ENCODE results near the gene AP4E1.
"Not testable (repeated sequence)": the region's sequence is repeated elsewhere in the genome, so short reads cannot be mapped to it uniquely, and the experiment has no call there.

The AP4E1 gene

DNA sequence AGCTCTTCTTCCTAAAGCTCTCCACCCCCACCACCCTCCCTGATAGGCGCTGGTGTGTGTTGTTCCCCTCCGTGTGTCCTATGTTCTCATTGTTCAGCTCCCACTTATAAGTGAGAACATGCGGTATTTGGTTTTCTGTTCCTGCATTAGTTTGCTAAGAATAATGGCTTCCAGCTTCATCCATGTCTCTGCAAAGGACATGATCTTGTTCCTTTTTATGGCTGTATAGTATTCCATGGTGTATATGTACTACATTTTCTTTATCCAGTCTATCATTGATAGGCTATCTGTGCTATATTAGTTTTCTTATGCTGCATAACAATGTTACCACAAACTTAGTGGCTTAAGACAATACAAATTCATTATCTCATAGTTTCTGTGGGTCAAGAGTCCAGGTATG is 42.3 kb downstream of the AP4E1 start:
- DNase-seq (ENCODE audit: low spot score), result not testable (repeated sequence)

DNA sequence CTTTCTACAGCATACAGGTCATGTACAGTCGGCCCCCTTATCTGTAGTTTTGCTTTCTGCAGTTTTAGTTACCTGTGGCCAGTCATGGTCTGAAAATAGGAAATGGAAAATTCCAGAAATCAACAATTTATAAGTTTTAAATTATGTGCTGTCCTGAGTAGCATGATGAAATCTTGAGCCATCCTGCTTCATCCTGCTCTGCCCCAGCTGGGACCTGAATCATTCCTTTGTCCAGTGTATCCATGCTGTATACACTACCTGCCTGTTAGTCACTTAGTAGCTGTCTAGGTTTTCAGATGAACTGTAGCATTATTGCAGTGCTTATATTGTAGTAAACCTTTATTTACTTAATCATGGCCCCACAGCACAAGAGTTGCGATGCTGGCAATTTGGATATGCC is 44.8 kb downstream of the AP4E1 start:
- no peak for DNase-seq (ENCODE audit: low spot score)

DNA sequence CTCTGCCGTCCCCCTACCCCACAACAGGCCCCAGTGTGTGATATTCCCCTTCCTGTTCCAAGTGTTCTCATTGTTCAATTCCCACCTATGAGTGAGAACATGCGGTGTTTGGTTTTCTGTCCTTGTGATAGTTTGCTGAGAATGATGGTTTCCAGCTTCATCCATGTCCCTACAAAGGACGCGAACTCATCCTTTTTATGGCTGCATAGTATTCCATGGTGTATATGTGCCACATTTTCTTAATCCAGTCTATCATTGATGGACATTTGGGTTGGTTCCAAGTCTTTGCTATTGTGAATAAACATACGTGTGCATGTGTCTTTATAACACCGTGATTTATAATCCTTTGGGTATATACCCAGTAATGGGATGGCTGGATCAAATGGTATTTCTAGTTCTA is 46.4 kb downstream of the AP4E1 start:
- DNase-seq (ENCODE audit: low spot score), result not testable (repeated sequence)

DNA sequence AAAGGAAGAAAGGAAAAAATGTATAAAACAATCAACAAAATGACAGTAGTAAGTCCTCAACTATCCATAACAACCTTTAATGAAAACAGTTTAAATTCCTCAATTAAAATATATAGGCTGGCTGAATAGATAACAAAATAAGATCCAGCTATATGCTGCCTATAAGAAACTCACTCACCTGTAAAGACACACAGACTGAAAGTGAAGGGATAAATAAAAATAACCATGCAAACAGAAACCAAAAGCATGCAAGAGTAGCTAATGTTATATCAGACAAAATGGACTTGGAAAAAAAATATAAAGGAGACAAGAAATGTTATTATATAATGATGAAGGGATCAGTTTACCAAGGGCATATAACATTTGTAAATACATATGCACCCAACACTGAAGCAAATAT is 51.2 kb downstream of the AP4E1 start:
- DNase-seq (ENCODE audit: low spot score), result no peak

DNA sequence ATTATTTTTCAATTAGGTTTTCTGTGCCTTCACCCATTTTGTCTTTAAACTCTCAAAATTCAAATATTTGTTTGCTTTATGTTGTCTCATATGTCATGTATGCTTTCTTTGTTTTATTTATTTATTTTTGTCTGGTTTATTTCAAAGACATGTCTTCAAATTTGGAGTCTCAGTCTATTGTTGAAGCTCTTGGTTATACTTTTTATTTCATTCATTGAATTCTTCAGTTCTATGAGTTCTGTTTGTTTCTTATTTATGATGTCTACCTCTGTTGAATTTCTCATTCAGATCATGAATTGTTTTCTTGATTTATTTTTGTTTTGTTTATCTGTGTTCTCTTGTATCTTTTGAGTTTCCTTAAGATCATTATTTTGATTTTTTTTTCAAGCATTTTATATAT is 55.6 kb downstream of the AP4E1 start:
- DNase-seq (ENCODE audit: low spot score), result no peak

DNA sequence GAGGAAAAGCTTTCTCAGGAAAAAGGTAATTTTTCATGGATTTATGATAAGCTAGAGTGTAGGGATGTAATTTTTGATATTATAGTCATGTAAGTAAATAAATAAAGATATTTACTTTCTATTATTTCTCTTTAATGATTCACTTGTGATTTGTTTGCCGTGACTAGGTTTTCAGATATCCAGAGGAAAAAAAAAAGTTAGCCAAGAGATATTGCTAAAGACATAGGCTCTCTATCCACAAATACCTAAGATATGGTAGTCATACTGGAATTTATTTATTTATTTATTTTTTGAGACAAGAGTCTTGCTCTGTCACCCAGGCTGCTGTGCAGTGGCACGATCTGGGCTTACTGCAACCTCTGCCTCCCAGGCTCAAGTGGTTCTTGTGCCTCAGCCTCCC is 59.9 kb downstream of the AP4E1 start:
- no peak for DNase-seq (ENCODE audit: low spot score)

DNA sequence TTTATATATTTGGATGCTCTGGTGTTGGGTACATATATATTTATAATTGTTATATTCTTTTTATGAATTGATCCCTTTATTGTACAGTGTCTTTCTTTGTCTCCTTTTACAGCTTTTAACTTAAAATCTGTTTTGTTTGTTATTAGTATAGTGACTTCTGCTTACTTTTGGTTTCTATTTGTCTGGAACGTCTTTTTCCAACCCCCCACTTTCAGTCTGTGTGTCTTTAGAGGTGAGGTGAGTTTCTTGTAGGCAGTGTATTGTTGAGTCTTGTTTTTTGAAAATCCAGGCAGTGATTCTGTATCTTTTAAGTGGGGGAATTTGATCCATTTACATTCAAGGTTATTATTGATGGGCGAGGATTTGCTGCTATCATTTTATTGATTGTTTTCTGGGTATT is 62.0 kb downstream of the AP4E1 start:
- no peak for DNase-seq (ENCODE audit: low spot score)

DNA sequence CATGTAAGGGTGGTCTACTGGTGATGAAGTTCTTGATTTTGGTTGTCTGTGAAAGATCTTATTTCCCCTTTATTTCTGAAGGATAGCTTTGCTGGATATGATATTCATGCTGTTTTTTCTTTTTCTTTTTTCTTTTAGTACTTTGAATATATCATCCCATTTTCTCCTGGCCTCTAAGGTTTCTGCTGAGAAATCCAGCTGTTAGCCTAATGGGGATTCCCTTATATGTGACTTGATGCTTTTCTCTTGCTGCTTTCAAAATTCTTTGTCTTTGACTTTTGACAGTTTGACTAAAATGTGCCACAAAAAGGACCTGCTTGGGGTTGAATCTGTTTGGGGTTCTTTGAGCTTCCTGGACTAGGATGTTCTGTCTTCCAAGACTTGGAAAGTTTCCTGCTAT is 62.6 kb downstream of the AP4E1 start:
- DNase-seq (ENCODE audit: low spot score), result no peak

DNA sequence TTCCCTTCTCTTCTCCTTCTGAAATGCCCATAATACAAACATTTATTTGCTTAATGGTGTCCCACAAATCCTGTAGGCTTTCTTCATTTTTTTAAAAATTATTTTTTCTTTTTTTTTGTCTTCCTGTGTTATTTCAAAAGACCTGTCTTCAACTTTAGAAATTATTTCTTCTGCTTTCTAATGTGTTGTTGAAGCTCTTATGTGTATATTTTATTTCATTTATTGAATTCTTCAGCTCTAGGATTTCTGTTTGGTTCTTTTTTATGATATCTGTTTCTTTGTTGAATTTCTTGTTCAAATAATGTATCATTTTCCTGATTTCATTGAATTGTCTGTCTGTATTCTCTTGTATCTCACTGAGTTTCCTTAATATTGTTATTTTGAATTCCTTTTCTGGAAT is 63.1 kb downstream of the AP4E1 start:
- no peak for DNase-seq (ENCODE audit: low spot score)

DNA sequence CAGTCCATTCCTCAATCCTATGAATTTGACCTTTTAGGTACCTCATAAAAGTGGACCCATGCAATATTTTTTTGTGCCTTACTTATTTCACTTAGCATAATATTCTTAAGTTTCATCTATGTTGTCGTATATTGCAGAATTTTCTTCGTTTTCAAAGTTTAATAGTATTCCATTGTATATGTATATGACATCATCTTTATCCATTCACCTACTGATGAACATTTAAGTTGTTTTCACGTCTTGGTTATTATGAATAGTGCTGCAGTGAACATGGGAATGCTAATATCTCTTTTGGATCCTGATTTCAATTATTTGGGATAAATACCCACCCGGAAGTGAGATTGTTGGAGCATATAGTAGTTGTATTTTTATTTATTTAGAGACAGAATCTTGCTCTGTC is 65.1 kb downstream of the AP4E1 start:
- DNase-seq (ENCODE audit: low spot score), result no peak

DNA sequence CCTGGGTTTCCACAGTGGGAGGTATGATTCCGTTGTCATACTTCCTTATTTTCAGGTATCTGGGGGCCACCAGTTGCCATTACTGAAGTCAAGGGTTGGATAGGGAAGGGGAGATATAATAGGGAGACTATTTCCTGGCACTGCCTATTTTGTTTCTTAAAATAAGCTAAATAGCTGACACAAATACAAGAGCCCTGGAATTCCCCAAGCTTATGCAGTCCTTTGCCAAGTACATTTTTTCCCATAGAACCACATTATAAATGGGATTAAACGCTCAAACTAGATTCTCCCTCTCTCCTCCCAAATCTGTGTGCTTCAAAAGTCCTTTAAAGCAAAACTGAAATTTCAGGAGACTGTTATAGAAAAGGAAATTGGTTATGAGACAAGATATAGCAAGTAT is 68.7 kb downstream of the AP4E1 start:
- DNase-seq (ENCODE audit: low spot score), result no peak

DNA sequence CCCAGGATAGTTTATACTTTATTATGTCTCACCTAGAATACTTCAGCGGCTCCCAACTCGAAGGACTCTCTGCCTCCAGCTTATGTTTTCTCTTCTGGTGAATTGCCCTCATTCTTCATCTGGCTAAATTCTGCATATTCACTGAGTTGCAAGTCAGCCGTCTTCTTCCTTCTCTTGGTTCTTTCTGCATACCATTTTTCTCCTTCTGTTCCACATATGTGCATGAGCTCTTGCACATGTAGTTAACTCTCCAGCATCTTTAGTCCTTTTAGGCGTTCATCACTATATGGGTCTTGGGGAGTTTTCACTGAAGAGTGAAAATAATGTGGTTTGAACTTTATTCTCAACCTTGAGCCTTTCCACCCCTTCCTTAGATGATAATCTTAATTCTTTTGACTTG is 70.1 kb downstream of the AP4E1 start:
- no peak for DNase-seq (ENCODE audit: low spot score)

DNA sequence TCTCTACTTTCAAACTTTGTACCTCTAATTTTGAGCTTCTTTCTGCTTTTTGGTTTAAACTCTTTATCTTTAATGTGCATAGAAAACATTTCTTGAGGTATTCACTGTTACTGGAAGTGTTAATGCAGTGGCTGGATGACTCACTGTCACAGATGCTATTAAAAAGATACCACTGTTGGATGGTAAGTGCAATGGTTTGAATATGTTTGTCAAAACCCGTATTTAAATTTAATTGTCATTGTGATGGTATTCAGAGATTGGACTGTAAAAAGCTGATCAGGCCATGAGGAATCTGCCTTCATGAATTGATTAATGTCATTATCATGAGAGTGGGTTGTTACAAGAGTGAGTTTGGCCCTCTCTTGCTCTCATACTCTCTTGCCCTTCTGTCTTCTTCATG is 70.6 kb downstream of the AP4E1 start:
- DNase-seq (ENCODE audit: low spot score), result no peak

DNA sequence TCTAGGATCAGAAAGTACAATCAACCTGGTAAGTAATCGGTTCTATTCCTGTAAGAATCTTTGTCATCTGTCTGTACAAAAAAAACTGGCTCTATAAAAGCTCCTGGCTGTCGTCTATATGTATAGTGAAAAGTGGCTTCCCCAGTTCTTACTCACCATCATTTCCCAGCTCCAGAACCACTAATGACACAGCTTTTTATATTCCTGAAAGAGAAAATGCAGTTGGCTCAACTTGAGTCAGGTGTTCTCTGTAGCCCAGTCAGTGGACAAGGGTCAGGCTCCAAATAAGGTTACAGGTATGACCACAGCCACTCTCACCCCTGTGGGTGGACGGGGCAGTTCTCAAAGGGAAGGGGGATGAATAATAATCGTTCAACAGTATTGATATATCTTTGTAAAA is 85.1 kb downstream of the AP4E1 start:
- no peak for DNase-seq (ENCODE audit: low spot score)

DNA sequence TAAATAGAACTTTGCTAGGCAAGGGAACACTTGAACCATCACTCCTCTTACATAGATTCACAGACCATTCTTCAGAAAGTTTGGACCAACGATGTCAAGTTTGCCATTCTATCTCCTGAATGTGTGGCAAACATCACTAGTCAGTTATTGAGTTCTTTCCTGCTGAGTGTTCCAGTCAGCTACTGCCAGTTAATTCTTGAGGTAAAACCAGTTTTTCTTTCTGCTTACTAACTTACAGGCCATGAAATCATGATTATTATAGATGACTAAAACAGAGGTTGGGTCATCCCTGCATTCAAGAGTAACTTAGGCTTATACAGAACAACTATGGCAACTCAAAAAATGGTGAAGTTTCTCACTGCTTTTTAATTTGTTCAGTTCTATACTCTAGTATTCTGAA is 88.2 kb downstream of the AP4E1 start:
- DNase-seq (ENCODE audit: low spot score), result no peak

DNA sequence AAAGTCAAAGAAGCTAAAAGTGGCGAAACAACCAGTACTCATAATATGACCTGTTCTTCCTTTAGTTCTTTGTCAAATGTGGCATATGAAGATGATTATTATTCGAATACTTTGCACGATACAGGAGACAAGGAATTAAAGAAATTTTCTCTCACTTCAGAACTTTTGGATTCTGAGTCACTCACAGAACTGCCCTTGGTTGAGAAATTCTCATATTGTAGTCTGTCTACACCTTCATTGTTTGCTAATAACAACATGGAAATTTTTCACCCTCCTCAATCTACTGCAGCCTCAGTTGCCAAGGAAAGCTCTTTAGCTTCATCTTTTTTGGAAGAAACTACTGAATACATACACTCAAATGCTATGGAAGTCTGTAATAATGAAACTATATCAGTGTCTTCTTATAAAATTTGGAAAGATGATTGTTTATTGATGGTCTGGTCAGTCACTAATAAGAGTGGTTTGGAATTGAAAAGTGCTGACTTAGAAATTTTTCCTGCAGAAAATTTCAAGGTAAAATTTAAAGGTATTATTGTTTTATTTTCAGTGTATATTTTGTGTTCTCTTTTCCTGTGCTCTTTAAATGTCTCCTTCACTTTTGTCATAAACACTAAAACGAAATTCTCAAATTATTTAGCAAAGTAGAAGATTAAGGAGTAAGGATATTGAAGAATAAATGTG is 89.0 kb downstream of the AP4E1 start:
- no peak for DNase-seq (ENCODE audit: low spot score)

DNA sequence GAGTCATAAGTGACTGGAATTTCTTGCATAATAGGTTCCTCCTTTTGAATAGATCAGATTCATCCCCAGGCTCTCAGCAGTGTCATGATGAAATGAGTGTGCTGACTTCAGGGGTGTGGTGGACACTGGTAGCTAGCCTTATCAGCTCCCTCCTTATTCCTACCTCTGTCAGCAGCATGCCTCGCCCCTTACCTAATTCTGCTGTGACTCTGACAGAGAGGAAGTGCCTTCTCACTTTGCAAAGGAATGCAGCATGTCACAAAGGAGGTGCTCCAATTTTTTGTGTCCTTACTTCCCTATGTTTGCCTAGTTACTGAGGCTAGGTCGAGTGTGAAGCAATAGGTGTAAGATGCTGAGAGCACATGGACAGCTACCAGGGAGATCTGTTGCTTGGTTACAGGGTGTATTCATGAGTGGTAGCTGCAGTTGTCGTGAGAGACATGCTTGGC is 95.6 kb downstream of the AP4E1 start:
- DNase-seq (ENCODE audit: low spot score), result peak; percentile 36

DNA sequence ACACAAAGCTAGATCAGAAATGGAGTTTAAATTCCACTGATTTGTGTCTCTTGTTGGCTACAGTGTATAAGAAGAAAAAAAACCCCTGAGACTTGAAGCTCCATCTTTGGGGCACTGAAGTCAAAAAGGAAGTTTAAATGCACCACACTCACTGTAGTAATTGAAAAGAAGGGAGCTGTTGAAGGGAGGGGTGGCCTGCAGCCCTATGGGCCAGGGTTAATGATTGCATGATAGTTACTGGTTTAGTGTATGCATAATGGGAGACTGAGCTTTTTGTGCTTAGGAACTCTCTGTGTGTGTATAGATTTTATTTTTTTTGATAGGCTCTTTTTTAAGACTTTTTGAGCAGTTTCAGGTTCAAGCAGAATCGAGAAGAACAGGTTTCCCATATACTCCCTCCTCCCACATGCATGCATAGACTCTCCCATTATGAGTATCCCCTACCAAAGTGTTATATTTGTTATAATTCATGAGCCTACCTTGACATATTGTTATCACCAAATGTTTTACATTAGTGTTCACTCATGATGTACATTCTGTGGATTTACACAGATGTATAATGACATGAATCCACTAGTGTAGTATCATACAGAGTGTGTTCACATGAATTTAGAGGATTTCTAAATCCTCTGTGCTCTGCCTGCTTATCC is 98.0 kb downstream of the AP4E1 start:
- DNase-seq (ENCODE audit: low spot score), result no peak

DNA sequence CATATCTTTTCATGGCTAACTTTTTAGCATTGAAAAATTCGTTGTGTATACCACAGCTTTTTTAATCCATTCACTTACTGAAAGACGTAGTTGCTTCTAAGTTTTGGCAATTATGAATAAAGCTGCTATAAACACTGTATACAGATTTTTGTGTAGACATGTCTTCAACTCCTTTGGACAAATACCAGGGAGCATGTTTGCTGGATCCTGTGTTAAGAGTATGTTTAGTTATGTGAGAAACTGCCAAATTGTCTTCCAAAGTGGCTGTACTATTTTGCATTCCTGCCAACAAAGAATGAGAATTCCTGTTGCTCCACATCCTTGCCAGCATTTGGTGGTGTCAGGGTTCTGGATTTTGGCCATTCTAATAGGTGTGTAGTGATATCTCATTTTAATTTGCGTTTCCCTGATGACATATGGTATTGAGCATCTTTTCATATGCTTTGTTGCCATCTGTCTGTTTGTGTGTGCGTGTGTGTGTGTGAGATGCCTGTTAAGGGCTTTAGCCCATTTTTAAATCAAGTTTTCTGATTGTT is 98.7 kb downstream of the AP4E1 start:
- no peak for DNase-seq (ENCODE audit: low spot score)

DNA sequence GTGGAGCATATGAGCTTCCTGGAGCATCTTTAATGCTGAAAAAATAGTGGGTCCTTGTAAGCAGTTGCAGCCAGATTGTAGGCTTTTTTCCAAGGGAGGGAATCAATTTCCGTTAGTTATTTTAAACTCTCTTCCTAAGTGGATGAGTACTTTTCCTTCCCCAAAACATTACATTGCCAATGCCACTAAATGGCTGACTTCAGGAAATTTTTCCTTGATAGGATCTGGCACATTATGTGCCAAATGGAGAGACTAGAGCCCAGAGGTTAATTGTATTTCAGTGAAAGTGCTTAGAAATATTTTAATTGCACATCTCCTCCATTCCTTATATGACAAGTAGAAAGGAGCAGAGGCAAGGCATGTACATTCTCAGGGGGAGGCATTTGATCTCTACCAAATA is 102.7 kb downstream of the AP4E1 start:
- DNase-seq (ENCODE audit: low spot score), result no peak

DNA sequence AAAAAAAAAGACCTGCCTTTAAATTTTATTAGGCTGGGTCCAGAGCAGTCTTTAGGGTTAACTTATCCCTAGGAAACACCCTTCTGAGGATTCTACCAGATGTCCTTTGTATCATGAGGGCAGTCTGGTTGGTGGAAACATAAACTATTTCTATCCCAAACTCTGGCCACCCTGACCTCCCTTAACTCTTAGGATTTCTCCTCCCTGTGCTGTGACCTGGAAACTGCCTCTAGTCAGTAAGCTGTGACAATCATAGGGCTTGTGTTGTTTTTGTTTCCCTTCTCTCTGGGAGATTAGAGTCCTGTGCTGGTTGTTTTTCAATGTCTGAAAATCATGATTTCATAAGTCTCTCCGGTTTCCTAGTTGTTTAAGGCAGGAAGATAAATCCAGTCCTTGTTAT is 108.1 kb downstream of the AP4E1 start:
- no peak for DNase-seq (ENCODE audit: low spot score)

DNA sequence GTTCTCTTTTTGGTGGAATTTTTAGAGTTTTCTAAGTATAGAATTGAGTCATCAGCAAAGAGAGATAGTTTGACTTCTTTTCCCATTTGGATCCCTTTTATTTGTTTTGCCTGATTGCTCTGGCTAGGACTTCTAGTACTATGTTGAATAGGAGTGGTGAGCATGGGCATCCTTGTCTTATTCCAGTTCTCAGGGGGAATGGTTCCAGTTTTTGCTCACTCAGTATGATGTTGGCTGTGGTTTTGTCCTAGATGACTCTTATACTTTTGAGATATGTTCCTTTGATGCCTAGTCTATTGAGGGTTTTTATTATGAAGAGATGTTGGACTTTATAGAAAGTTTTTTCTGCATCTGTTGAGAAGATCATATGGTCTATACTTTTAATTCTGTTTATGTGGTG is 113.7 kb downstream of the AP4E1 start:
- no peak for DNase-seq (ENCODE audit: low spot score)

DNA sequence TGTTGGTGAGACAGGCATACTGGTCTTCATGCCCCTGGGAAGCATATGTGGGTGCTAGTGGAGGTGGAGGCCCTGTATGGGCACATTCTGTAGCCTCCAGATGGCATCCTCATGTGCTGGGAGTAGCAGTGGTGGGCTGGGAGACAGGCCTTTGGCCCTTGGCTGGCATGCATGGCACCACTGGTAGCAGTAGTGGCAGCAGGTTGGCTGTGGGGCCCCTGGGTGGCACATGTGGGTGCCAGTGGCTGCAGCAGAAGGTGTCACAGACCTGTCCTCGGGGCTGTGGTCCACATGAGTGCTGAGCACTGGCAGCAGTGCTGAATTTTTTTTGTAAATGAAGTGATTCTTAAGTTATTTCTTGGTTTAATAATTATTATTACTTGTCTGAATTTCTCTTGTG is 115.0 kb downstream of the AP4E1 start:
- DNase-seq (ENCODE audit: low spot score), result no peak

Measured in hematopoietic multipotent progenitor cell treated with erythropoietin and hydrocortisone succinate and interleukin-3 and kit ligand, for 15 days (in vitro differentiated cells).